Measurements from ENCODE around the gene RALGPS2.
"Not testable (repeated sequence)": the region's sequence is repeated elsewhere in the genome, so short reads cannot be mapped to it uniquely, and the experiment has no call there.

RALGPS2 gene

DNA sequence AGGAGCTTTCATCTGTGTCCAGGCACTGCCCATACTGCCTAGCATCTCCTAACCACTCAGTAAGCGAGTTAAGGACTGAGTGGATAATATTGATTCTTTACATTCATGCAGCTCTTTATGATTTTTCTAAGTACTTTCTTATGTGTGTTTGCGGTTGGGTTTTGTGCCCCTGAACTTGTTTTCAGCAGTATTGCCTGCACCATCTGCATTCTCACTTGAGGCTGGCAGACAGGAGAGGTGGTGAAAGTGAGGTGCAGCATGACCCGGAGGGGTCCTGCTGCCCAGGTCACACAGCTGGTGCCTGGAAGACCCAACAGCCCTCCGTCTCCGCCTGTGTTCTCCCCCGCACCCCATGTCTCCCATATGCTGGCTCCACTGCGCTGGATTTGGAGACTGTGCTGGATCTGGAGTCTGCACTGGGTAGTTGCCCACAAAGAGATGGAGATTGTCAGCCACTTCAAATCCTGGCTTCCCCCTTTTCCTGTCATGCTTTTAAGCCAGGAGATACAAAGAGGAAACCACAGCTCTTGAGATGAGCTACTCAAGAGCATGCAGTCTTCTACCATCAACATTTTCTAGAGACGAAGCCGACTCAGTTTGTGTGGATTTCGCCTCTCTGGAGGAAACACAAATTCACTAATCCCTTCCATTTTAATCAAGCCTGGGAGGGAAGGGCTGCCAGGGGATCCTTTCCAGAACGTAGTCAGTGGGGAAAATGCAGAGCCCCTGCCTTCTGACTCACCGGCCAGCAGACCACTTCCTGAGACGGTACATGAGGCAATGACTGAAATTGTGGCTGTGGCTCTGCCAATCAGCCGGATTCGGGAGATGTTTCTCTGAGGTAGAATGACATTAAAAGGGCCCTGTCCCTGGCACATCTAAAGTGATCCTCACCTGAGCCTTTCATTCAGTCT is 217.5 kb downstream of the RALGPS2 start:
- DNase-seq: peak; percentile 10
- ATAC-seq: peak; percentile 70

DNA sequence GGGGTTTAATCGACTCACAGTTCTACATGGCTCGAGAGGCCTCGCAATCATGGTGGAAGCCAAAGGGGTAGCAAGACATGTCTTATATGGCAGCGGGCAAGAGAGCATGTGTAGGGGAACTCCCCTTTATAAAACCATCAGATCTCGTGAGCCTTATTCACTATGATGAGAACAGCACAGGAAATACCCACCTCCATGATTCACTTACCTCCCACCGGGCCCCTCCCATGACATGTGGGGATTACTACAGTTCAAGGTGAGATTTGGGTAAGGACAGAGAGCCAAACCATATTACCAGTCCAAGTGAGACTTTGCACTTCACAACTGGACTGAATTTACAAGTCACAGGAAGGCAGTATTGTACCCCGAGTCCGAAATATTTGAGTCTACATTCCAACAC is 219.7 kb downstream of the RALGPS2 start:
- DNase-seq (no peak), ATAC-seq (no peak)

DNA sequence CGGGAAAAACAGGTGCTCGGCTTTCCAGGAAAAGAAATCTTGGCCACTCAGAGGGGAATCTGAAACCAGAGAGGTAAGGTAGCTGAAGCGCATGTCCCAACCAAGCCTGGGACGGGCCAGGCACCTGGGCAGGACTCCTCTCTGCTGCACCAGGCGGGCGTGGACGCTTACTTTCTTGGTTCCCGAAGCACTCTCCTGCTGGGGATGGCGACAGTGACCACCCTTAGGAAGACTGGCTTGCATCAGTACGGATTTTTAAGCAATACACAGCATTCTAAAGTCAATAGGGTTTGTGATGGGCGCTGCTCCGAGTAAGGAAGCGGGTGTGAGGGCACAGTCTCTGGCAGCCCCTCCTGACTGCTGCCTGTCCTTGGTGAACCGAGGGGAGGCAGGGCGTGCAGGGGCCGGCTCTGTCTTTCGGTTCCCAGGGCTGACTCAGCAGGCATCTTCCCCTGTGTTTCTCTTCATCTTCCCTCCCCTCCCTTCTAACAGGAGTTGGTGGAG is 220.8 kb downstream of the RALGPS2 start:
- no peak for ATAC-seq

DNA sequence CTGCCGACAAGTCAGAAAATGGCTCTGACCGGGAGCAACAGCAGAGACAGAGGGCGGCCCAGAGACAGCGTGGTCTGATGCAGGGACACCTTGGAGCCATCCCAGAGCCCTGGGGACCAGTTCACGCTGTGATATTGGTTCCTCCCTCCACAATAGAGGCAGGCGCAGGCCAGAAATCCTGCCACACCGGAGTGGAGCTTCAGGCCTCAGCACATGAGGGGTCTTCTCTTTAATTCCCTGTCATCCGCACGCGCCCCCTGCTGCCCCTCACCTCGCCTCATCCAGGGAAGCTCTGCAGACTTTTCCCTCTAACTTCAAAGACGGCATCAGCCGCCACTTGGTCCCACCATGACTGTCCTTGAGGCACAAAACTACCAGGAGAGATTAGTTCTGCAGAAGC is 221.4 kb downstream of the RALGPS2 start:
- no peak for DNase-seq
- ATAC-seq: no peak

More for the DNA sequence above, 220.8 kb downstream of the RALGPS2 start:
- DNase-seq: no peak

DNA sequence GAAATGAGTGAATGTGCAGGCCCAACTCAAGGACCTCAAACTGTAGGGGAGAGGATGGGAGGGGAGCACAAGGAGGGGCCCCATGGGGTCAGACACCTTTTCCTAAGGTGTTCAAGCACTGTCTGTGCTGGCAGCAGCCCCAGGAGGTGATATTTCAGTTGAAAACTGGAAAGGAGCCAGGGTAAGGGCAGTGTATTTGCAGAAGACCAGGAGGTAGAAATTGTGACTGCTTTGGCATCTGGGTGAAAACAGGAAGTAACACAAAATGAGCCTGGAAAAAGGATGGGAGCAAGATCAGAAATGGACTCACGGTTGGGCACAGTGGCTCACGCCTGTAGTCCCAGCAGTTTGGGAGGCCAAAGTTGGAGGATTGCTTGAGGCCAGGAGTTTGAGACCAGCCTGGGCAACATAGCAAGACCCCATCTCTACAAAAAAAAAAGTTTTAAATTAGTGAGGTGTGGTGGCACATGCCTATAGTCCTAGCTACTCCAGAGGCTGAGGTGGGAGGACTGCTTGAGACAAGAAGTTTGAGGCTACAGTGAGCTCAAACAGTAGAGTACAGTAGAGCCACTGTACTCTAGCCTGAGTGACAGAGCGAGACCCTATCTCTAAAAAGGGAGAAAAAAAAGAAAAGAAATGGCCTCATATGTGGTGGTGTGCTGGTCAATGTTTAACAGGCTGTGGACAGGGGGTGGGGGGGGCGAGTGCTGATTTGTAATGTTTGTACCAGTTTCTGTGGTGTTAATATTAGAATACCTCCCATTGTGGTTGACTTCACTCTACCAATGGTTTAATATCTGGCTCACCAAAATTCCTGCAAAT is 222.0 kb downstream of the RALGPS2 start:
- ATAC-seq (no peak), DNase-seq (no peak)

DNA sequence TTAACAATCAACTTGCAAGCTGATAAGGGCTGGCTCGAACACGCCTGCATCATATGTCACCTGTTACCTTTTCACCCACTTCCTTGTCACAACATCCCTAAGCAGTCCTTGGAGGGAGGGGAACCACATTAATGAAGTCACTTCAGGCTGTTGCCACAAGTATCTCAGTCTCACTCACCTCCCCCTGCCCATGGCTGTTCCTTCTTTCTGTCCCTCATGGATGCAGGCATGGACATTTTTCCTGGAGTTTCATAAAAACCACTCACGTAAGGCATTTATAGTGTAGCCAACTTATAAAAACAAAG is 222.6 kb downstream of the RALGPS2 start:
- ATAC-seq (no peak), DNase-seq (no peak)

DNA sequence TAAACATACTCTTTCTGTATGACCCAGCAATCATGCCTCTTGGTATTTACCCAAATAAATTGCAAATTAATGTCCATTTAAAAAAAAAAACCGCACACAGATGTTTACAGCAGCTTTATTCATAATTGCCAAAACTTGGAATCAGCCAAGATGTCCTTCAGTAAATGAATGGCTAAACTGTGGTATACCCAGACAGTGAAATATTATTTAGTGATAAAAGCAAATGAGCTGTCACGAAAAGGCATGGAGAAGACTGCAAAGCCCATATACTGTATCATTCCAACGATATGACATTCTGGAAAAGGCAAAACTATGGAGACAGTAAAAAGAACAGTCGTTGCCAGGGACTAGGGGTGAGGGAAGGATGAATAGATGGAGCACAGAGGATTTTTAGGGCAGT is 223.6 kb downstream of the RALGPS2 start:
- no peak for DNase-seq
- ATAC-seq: no peak

DNA sequence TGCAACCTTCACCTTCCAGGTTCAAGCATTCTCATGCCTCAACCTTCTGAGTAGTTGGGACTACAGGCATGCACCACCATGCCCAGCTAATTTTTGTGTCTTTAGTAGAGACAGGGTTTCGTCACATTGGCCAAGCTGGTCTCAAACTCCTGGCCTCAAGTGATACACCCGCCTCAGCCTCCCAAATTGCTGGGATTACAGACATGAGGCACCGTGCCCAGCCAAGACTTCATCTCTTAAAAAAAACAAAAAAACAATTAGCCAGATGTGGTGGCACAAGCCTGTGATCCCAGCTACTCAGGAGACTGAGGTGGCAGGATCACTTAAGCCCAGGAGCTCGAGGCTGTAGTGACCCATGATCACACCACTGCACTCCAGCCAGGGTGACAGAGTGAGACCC is 224.8 kb downstream of the RALGPS2 start:
- ATAC-seq, DNase-seq: not testable (repeated sequence)

DNA sequence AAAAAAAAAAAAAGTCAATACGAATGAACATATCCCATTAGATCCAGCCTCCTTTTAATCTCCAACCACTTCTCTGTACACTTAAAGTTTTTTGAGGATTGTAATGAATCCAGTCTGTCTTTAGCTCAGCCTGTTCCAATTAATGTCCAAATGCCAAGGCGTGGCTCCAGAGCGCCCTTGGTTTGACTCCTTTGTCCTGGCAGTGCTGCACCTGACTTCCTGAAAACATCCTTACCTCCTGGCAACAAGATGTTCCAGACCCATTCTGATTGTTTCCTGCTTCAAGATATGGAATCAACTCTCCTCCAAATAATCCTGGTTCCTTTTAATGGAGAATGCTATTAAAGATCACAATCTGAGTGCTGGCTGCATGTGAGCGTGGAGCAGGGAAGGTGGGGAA is 226.6 kb downstream of the RALGPS2 start:
- ATAC-seq (no peak), DNase-seq (no peak)

DNA sequence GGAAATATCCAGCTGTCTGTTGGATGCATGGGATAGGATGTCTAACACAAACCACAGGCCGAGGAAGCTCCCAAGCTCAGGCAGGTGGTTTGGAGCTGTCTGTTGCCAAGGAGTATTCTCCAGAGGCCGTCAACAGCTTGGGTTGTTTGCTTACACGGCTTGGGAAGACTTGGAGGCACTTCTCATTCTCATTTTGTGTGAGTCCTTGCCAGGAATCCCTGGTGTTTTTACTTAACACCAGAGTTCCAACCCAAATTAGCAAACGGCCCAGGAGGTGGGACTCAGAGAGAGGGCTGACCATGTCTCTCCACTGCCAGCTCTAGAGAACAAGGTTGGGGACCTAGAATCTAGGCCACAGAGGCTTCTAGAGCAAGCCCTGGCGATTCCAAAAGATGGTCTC is 228.0 kb downstream of the RALGPS2 start:
- no peak for DNase-seq
- no peak for ATAC-seq

DNA sequence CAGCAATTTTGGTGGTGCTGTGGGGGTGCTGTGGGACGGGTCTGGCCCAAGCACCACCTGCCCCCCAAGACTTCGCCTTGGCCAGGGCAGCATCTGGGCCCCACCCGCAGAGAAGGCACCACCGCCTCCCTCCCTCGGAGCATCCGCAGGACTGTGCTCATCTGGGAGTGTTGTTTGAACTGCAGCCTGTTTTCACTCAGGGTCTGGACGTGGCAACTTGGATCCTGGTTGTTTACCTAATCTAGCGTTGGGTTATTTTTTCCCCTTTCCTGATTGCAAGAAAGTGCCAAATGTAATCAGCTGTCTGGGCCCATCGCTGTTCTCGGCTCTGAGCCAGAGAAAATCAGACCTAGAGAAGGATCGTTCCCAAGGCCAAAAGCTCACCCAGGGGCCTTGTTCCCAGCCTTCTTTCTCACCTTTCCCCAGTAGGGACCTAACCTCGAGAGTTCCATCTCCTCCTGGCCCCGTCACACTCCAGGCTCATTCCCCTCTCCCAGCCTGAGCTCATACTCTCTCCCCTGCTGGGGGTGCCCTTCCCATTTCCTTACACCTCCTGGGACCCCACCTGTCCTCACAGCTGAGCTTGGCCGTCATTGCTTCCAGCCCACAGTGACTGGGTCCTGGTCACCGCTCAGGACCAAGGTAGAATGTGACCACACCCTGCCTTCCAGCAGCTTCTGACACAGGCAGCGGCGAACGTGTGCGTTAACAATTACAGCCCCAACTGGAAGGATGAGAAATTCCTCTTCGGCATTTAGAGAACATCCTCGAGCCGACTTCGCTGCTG is 228.7 kb downstream of the RALGPS2 start:
- ATAC-seq: peak; percentile 19
- no peak for DNase-seq

DNA sequence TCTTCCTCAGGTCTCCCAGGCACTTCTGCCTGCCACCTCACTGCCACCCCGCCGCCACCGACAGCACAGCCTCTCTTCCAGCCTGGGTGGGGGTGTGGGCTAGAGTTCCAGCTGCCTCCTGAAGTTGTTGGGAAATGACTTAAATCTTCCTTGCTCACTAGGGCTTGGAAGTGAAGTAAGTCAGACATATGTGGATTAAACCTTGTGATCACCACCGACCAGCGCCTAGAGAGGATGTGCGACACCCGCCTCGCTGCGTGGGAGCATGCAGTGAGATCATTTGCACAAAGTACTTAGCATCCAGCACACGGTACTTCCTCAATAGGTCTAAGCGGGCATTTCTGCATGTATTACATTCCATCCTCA is 229.3 kb downstream of the RALGPS2 start:
- ATAC-seq: no peak
- no peak for DNase-seq

DNA sequence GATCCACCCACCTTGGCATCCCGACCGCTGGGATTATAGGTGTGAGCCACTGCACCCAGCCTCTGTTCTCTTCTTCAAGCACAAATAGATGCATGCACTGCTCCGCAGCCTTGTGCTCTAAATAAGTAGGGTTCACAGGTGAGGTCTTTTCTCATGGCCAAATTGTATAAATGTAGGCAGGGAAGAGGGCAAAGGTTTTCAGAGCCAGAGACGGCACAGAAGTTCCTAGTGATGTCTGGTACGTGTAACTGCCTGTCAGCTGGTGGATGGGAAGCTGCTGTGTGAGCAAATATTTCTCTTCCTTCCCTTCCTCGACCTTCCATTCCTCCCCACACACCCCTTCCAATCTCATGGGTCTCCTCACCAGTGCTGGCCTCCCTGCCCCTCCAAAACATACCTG is 229.9 kb downstream of the RALGPS2 start:
- ATAC-seq (no peak), DNase-seq (no peak)

DNA sequence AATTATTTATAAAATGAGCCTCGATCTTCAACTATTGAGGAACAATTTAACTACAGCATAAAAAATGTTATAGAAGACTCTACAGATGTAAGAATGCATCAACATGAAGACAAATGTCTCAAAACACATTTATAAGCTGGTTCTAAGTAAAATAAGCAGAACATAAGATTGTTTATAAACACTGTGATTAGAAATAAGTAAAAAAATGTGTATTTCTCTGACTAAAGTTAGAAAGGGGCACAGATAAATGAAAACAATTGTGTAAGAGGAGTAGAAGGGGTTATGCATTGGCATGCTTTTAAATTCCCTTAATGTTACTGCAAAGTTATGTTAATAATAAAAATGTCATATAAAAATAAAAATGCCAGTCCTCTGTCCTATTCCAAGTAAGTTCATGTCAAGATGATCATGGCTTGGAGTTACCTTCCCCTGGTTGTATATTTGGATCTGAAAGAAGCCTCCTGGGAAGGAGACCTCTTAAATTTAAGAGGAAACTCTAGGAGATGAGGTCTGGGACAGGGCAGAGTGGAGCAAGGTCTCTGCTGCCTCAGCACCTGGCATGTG is 230.4 kb downstream of the RALGPS2 start:
- no peak for ATAC-seq
- DNase-seq: no peak

DNA sequence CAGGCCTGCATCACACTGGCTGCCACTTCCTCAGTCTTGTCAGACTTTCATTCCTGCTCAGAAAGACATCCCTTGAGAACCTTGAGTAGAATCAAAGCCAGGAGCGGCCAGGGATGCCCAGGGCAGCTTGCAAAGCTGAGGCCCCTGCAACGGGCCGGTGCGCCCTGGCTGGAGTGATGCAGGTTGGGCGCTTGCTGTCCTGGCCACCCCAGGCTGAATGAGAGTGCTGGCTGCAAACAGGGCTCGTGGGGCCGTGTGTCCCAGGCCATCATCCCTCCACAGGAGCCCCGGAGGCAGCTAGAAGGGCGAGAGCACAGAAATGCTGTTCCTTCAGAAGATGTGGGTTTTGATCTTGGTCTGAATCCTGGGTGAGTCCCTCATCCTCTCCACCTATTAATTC is 233.4 kb downstream of the RALGPS2 start:
- ATAC-seq: no peak
- no peak for DNase-seq

DNA sequence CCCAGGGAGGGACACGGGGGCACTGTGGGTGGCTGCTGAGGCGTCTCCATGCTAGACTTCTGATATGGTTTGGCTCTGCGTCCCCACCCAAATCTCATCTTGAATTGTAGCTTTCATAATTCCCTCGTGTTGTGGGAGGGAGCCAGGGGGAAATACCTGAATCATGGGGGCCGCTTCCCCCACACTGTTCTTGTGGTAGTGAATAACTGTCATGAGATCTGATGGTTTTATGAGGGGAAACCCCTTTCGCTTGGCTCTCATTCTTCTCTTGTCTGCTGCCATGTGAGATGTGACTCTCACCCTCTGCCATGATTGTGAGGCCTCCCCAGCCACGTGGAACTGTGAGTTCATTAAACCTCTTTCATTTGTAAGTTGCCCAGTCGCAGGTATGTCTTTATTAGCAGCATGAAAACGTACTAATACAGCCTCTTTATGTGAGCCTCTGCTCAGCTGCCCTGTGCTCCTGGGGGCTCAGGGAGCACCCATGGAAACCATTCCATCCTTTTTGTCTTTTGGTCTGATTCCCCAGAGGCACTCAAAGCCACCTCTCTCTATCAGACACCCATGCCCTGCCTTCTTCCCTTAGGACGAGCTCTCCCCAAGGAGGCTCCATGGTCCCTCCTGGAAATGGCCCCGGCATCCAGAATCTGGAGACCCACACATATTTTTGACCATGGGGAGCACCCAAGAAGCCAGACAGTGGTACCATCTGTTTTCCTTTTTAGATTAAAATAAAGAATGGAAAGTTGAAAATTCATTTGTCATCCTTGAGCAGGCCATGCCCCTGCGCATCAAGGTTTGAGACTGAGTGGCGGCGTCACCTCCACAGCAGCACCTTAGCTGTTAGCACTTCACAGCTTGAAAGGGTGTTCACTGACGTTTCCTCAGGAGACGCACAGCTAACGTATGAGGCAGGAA is 234.8 kb downstream of the RALGPS2 start:
- ATAC-seq (no peak), DNase-seq (peak; percentile 10)

DNA sequence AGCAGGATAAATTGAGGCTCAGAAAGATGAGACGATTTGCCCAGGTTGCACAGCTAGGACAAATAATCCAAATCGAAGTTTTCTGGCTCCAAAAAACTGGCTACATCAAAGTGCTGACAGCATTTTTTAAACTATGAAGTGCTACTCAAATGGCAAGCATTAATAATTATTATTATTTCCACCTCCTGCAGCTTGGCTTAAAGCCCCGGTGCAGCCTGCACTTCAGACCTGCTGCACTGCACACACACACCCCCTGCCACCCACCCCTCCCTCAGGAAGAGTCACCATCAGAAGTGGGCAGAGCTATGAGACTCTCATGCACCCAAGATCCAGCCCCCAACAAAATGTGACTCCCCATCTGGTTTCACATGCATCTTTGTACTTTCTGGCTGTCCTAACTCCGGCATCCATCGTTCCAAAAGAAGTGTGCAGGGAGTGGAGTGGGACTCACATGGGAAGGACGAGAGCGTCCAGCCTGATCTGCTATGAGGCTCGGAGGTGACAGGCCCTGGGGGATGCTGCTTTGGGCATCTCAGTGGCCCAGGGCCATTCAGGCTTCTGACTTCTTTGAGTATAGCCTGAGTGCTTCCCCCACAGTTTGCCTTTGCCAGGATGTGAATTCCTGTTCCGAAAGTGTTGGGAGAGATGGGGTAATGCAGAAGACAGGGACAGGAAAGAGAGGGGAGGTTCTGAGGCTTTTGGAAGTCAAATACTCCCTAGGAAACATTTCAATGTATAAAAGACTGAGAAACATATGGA is 235.6 kb downstream of the RALGPS2 start:
- DNase-seq (no peak), ATAC-seq (no peak)

DNA sequence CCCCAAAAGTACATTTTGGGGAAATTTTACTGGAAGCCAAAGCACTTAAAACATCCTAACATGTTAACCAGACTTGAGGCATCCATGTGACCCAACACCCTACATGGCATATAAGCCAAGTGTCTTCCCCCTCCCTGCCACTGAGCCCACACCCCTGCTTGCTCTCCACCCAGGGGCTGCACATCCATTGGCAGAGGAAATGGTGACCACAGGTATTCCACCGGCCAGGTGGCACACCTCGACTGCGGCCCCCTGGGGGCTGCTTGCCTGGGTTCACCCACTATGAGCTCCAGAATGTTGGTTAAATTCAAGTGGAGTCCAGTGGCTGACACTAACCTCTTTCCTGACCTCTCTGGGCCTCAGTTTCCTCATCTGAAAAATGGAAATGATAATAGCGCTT is 236.3 kb downstream of the RALGPS2 start:
- ATAC-seq: no peak
- DNase-seq: no peak

DNA sequence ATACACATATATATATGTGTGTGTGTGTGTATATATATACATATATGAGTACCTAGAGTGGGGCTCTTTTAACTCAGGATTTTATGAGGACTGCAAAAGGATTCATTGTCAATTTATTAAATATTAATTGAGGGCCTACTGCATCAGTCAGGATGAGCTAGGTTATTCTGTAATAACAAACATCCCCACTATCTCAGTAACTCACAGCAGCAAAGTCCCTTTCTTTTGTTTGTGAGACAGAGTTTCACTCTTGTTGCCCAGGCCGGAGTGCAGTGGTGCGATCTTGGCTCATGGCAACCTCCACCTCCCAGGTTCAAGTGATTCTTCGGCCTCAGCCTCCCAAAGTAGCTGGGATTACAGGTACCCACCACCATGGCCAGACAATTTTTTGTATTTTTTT is 236.8 kb downstream of the RALGPS2 start:
- DNase-seq (no peak), ATAC-seq (no peak)

All from stimulated activated naive CD8-positive, alpha-beta T cell treated with anti-CD3 and anti-CD28 coated beads, Interleukin-15, Interleukin-2, amounts not matched to agents 100 U/mL and 50 U/mL, for 24 hours (primary cell).